Activated CD8-positive, alpha-beta T cell treated with anti-CD3 and anti-CD28 coated beads for 36 hours (primary cell): ENCODE data around the gene GADD45A. TPM values are rescaled to one million over a fixed set of nuclear protein-coding genes. Genes with fewer than 3 reads are reported as not detected.

ENCODE experiments used
- ATAC-seq: fragments of 200-7000 bp; cut with Tn5 transposase; one replicate; pipeline ENCODE4 v1.10.0; 2021; ENCODE audit warnings: mild to moderate bottlenecking, moderate library complexity
- CTCF ChIA-PET: fragments of 350-600 bp; sonication (Branson Sonifier 250); formaldehyde crosslinking; loops from one replicate; lab custom pipeline; 2021; ENCODE audit warnings: antibody characterized with exemption; lab: Charles Lee
- POLR2A ChIA-PET: fragments of 350-600 bp; sonication (Branson Sonifier 250); formaldehyde crosslinking; loops from one replicate; lab custom pipeline; 2021; ENCODE audit warnings: antibody characterized with exemption; lab: Charles Lee
- DNase-seq: peaks from one replicate; pipeline ENCODE4 v3.0.0-alpha.2; 2020
- H3K27ac Mint-ChIP-seq: one replicate; pipeline ENCODE4 v1.8.0; 2021; ENCODE audit warnings: mild to moderate bottlenecking, mixed read lengths
- H3K27me3 Mint-ChIP-seq: one replicate; pipeline ENCODE4 v1.8.0; 2021; ENCODE audit warnings: mixed read lengths
- H3K36me3 Mint-ChIP-seq: one replicate; pipeline ENCODE4 v1.8.0; 2021; ENCODE audit warnings: low read depth, mixed read lengths
- H3K4me1 Mint-ChIP-seq: one replicate; pipeline ENCODE4 v1.8.0; 2021; ENCODE audit warnings: low read depth, mixed read lengths
- H3K4me3 Mint-ChIP-seq: one replicate; pipeline ENCODE4 v1.8.0; 2021; ENCODE audit warnings: mild to moderate bottlenecking, moderate library complexity, mixed read lengths
- H3K9me3 Mint-ChIP-seq: one replicate; pipeline ENCODE4 v1.8.0; 2021; ENCODE audit warnings: mixed read lengths
- CTCF ChIP-seq: fragments of 200-600 bp; IDR thresholded peaks from one replicate; pipeline ENCODE4 v1.8.0; 2022; ENCODE audit warnings: antibody characterized with exemption, mild to moderate bottlenecking
- intact Hi-C: fragments of 100-400 bp; cut with micrococcal nuclease; formaldehyde crosslinking; loops from one replicate; pipeline ENCODE4 v1.10.0; 2022
- total RNA-seq, 2 experiments: library from RNA; stranded (reverse); gene quantifications; one replicate each; pipeline ENCODE4 v1.2.3, GENCODE V29; 2021

GADD45A gene
- total RNA-seq, 2 experiments from 2014 or later, result 33.5 to 34.3 TPM

DNA sequence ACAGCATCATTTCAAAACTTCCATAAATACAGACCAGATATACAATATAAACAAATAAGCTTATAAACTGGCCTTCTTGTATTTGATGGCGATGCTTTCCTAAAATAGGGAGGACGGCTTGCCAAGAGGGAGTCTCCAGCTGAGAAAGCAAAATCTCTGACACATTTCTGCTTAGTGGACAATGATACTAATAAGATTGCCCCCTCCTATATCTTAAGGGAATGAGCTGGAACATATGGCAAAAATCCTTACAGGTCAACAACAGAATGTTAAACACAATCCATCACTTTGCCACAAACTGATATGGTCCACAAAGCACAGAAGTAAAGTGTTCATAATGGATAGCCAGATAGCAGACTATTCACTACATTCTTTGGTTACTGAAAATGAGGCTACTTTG, 7.1 kb upstream of the GADD45A start:
- ATAC-seq (no peak), DNase-seq (no peak)
- Mint-ChIP-seq H3K4me3 (no peak overlapping the region), H3K27me3 (peaks cover 2% of the 10 kb centered on the region), H3K4me1 (peaks cover 27% of the 10 kb centered on the region), H3K36me3 (no peaks in the 10 kb centered on the region), H3K9me3 (no peaks in the 10 kb centered on the region), H3K27ac (no peak overlapping the region)
- no peak for TF ChIP-seq CTCF
- ChIA-PET CTCF (interaction anchor here (0.9 to 3.9 kb wide), 3 partner anchors 82 to 118 kb away, joined by 4 to 11 read pairs (median 6); no protein-coding TSS in a partner anchor), POLR2A (no interaction called here)
- intact Hi-C loops, result no loop called here

- no peak for DNase-seq
- Mint-ChIP-seq H3K36me3 (no peaks in the 10 kb centered on the region), H3K4me3 (no peak overlapping the region), H3K27me3 (no peaks in the 10 kb centered on the region), H3K27ac (no peak overlapping the region), H3K4me1 (peaks cover 34% of the 10 kb centered on the region), H3K9me3 (no peaks in the 10 kb centered on the region)
- intact Hi-C loops, result loop anchor here (10.0 kb wide), 1 partner anchor 345 kb away; no protein-coding TSS in a partner anchor
- no peak for TF ChIP-seq CTCF
- POLR2A ChIA-PET, result no interaction called here
- CTCF ChIA-PET, result no interaction called here
- no peak for ATAC-seq
These were observed 5.3 kb upstream of the GADD45A start for GRCh38 chr1:67679691-67680090.

- ATAC-seq (no peak), DNase-seq (no peak)
- Mint-ChIP-seq H3K9me3 (no peaks in the 10 kb centered on the region), H3K4me3 (no peak overlapping the region), H3K4me1 (peaks cover 26% of the 10 kb centered on the region), H3K27me3 (no peaks in the 10 kb centered on the region), H3K36me3 (no peaks in the 10 kb centered on the region), H3K27ac (no peak overlapping the region)
- POLR2A ChIA-PET, result no interaction called here
- CTCF ChIA-PET, result no interaction called here
- intact Hi-C loops, result loop anchor here (10.0 kb wide), 1 partner anchor 346 kb away; no protein-coding TSS in a partner anchor
- TF ChIP-seq CTCF, result no peak
These were observed 4.5 kb upstream of the GADD45A start for GRCh38 chr1:67680486-67680885.

GRCh38 chr1:67682659-67683197, 2.3 kb upstream of the GADD45A start:
- DNase-seq (no peak), ATAC-seq (no peak)
- H3K27me3 Mint-ChIP-seq, result no peaks in the 10 kb centered on the region
- intact Hi-C loops, result loop anchor here (10.0 kb wide), 1 partner anchor 348 kb away; no protein-coding TSS in a partner anchor
- peaks cover 12% of the 10 kb centered on the region for H3K36me3 Mint-ChIP-seq
- no peak for TF ChIP-seq CTCF
- H3K27ac Mint-ChIP-seq, result peak overlapping the region; percentile 30
- POLR2A ChIA-PET, result interaction anchor here (5.0 kb wide), 1 partner anchor 8 kb away, joined by 33 read pairs; no protein-coding TSS in a partner anchor
- CTCF ChIA-PET, result interaction anchor here (1.3 to 4.3 kb wide), 4 partner anchors 77 to 182 kb away, joined by 3 to 30 read pairs (median 10); no protein-coding TSS in a partner anchor
- H3K9me3 Mint-ChIP-seq, result no peaks in the 10 kb centered on the region
- H3K4me1 Mint-ChIP-seq, result peaks cover 34% of the 10 kb centered on the region
- no peak overlapping the region for H3K4me3 Mint-ChIP-seq

- H3K27me3 Mint-ChIP-seq, result no peaks in the 10 kb centered on the region
- TF ChIP-seq CTCF, result no peak
- no peaks in the 10 kb centered on the region for H3K9me3 Mint-ChIP-seq
- intact Hi-C loops, result loop anchor here (10.0 kb wide), 1 partner anchor 349 kb away; no protein-coding TSS in a partner anchor
- DNase-seq (no peak), ATAC-seq (no peak)
- CTCF ChIA-PET, result interaction anchor here (1.0 to 4.3 kb wide), 6 partner anchors 48 to 183 kb away, joined by 3 to 30 read pairs (median 4); no protein-coding TSS in a partner anchor
- H3K4me3 Mint-ChIP-seq, result peak overlapping the region; percentile 4
- H3K27ac Mint-ChIP-seq, result peak overlapping the region; percentile 97
- POLR2A ChIA-PET, result interaction anchor here (0.6 to 5.0 kb wide), 3 partner anchors 9 to 254 kb away, joined by 3 to 33 read pairs (median 11); partner anchors contain the start of gene SERBP1
- H3K36me3 Mint-ChIP-seq, result peaks cover 16% of the 10 kb centered on the region
- peaks cover 37% of the 10 kb centered on the region for H3K4me1 Mint-ChIP-seq
These were observed 1.7 kb upstream of the GADD45A start for GRCh38 chr1:67683316-67683715.
